GM18502 (cell line): ENCODE data around the gene GOSR2.
"Not testable (repeated sequence)": the region's sequence is repeated elsewhere in the genome, so short reads cannot be mapped to it uniquely, and the experiment has no call there.

Experiments
- ATAC-seq: cut with Tn5 transposase; IDR thresholded peaks from one replicate; pipeline ENCODE4 v1.9.1; 2021; ENCODE audit warnings: mild to moderate bottlenecking; ENCODE audit not compliant: unreplicated experiment, poor library complexity

The GOSR2 gene

GRCh38 chr17:46892192-46892703 lies 30.7 kb upstream of the GOSR2 start:
- no peak for ATAC-seq

- no peak for ATAC-seq
These were observed 28.9 kb upstream of the GOSR2 start for GRCh38 chr17:46894024-46894423.

GRCh38 chr17:46894476-46895151 lies 28.3 kb upstream of the GOSR2 start:
- ATAC-seq: no peak

- no peak for ATAC-seq
These were observed 27.8 kb upstream of the GOSR2 start for GRCh38 chr17:46895171-46895570.

- no peak for ATAC-seq
These were observed 26.0 kb upstream of the GOSR2 start for GRCh38 chr17:46896991-46897390.

- no peak for ATAC-seq
These were observed 24.6 kb upstream of the GOSR2 start for GRCh38 chr17:46898364-46898763.

GRCh38 chr17:46898860-46899259 lies 24.1 kb upstream of the GOSR2 start:
- no peak for ATAC-seq

- ATAC-seq: no peak
These were observed 21.7 kb upstream of the GOSR2 start for GRCh38 chr17:46901291-46901690.

GRCh38 chr17:46903762-46904672 lies 18.9 kb upstream of the GOSR2 start:
- ATAC-seq: no peak

GRCh38 chr17:46908068-46908737 lies 14.8 kb upstream of the GOSR2 start:
- ATAC-seq: no peak

- no peak for ATAC-seq
These were observed 12.6 kb upstream of the GOSR2 start for GRCh38 chr17:46910179-46910927.

GRCh38 chr17:46911311-46911710 lies 11.6 kb upstream of the GOSR2 start:
- ATAC-seq: no peak

- no peak for ATAC-seq
These were observed 7.4 kb upstream of the GOSR2 start for GRCh38 chr17:46915596-46915995.

- ATAC-seq: no peak
These were observed 6.7 kb upstream of the GOSR2 start for GRCh38 chr17:46916211-46916610.

GRCh38 chr17:46916623-46917022 lies 6.3 kb upstream of the GOSR2 start:
- no peak for ATAC-seq

- ATAC-seq: no peak
These were observed 5.9 kb upstream of the GOSR2 start for GRCh38 chr17:46917041-46917440.

- no peak for ATAC-seq
These were observed 5.4 kb upstream of the GOSR2 start for GRCh38 chr17:46917516-46917915.

GRCh38 chr17:46921962-46922361 lies 998 bp upstream of the GOSR2 start:
- not testable (repeated sequence) for ATAC-seq

GRCh38 chr17:46922487-46922803 lies 515 bp upstream of the GOSR2 start:
- ATAC-seq: no peak

- no peak for ATAC-seq
These were observed 2.4 kb downstream of the GOSR2 start for GRCh38 chr17:46925185-46925868.
